HG03175 (cell line): Measurements from ENCODE around the gene ADAMTS7.
"Not testable (repeated sequence)": the region's sequence is repeated elsewhere in the genome, so short reads cannot be mapped to it uniquely, and the experiment has no call there.

ENCODE experiments used
- ATAC-seq: cut with Tn5 transposase; IDR thresholded peaks from one replicate; pipeline ENCODE4 v1.9.1; 2021; ENCODE audit warnings: mild to moderate bottlenecking, moderate library complexity; ENCODE audit not compliant: unreplicated experiment

Gene ADAMTS7

GRCh38 chr15:78767331-78767951 is 43.8 kb downstream of the ADAMTS7 start:
- no peak for ATAC-seq

- ATAC-seq = not testable (repeated sequence)
Observed at GRCh38 chr15:78766641-78767071, 44.6 kb downstream of the ADAMTS7 start.

DNA sequence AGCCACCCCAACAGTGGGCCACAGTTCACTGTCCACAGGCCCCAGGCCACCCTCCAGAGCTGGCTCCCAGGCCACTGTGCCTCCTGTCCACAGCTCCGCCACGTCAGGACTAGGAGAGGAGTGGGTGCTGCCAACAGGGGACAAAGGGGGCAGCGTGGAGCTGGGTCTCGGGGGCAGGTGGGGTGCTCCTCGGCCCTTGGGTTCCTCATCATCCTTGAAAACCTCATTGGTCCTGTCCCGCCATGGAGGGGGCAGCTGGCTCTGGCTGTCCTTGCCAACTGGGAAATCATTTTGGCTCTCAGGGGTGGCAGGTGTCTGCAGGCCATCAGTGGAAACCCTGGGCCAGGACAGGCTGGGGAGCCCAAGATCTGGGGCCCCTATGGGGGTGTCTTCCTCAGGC is 45.2 kb downstream of the ADAMTS7 start:
- no peak for ATAC-seq

GRCh38 chr15:78765154-78765860 is 46.0 kb downstream of the ADAMTS7 start:
- ATAC-seq = not testable (repeated sequence)

- ATAC-seq = not testable (repeated sequence)
Observed at GRCh38 chr15:78764340-78765153, 46.7 kb downstream of the ADAMTS7 start.

DNA sequence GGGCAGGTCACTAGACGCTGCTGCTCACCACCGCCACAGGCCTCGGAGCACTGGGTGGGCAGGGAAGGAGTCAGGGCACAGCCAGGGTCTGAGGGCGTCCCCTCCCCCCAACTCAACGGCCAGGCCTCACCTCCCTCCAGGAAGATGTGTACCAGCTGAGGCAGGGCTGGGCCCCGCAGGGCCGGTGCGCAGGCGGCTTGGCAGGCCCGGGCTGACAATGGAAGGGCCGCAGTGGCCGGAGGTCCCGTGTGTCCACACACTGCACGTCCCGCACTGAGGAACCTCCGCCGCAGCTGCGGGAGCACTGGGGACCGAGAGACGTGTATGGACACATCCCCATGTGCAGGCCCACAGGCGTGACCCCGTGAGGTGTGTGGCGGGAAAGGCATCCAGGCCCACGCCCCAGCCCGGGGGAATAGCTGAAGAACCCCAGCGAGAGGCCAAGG is 47.4 kb downstream of the ADAMTS7 start:
- no peak for ATAC-seq

DNA sequence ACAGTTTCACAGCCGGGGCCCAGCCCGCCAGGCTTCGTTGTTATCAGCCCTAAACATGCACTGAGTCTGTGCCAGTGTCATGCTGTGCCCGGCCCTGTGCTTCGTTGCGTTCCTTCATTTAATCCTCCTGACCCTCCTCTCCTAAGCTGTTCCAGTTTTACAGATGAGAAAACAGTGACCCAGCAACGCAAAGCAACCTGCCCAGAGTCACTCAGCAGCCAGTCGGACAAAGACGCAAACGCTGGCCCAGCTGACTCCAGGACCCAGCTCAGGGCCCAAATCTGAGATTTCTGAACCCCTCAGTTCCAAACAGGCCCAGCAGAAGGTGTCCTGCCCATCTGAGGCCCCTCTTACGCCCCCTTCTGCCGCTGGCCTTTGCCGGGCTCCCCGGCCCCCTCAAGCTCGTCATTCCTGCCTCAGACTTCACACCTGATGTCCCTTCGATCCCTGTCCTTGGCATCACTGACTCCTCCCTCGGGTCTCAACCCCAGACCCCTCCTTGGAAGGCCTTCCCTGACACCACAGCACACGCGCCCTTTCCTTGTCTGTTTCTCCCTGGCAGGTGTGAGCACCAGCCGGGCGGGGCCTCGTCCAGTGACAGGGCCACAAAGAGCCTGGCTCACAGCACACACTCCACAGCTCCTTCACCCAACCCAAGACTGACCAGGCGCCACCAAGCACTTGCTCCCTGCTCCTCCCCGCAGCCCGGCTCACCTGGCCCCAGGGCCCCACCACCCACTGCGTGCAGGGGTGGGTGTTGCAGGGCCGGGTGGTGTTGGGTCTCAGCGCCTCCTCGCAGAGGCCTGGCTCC is 48.1 kb downstream of the ADAMTS7 start:
- no peak for ATAC-seq

DNA sequence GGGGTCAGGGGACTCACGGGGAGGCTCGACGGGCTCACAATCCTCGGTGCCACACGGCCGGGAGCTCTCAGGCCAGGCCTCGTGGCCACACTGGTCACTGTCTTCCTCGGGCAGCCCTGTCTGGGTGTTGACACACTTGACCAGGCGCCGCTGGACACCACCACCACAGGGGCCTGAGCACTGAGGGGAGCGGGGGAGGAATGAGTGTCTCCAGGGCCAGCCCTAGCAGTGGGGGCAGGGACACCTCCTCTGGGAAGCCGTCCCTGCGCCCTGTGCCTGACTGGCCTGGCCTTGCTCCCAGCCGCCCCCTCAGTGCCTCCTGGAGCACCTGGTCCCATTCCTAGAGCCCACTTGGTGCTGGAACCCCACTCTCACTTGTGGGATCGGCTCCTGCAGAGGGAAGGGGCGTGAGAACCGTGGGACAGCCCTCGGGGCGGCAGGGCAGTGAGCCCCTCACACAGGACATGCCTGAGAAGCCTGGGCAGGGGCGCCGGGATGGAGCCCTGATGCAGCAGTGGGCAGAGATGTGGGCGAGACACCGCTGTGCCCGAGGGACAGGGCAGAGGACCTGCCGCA is 48.8 kb downstream of the ADAMTS7 start:
- ATAC-seq = not testable (repeated sequence)

DNA sequence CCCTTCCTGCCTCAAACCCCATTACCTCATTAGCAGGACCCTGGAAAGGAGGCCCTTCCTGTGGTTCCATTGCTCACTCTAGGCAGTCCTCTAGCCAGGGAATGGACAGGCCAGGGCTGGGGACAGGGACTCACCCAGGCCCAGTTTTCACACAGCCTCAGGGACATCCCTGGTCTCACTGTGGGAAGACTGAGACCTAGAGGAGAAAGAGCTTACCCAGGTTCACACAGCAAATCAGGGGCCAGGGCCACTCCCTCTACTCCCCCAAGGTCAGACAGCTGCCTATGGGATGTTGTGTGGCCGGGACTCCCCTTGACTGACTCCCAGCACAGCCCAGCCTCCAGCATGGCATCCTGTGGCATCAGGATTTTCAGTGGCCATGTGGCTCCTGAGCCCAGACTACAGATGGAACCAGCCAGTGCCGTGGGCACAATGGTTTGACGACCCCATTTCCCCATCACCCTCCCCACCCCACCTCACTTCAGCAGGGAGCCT is 49.3 kb downstream of the ADAMTS7 start:
- ATAC-seq = no peak

- ATAC-seq = peak; percentile 47
Observed at GRCh38 chr15:78761475-78761874, 49.8 kb downstream of the ADAMTS7 start.

GRCh38 chr15:78761020-78761419 is 50.2 kb downstream of the ADAMTS7 start:
- no peak for ATAC-seq

DNA sequence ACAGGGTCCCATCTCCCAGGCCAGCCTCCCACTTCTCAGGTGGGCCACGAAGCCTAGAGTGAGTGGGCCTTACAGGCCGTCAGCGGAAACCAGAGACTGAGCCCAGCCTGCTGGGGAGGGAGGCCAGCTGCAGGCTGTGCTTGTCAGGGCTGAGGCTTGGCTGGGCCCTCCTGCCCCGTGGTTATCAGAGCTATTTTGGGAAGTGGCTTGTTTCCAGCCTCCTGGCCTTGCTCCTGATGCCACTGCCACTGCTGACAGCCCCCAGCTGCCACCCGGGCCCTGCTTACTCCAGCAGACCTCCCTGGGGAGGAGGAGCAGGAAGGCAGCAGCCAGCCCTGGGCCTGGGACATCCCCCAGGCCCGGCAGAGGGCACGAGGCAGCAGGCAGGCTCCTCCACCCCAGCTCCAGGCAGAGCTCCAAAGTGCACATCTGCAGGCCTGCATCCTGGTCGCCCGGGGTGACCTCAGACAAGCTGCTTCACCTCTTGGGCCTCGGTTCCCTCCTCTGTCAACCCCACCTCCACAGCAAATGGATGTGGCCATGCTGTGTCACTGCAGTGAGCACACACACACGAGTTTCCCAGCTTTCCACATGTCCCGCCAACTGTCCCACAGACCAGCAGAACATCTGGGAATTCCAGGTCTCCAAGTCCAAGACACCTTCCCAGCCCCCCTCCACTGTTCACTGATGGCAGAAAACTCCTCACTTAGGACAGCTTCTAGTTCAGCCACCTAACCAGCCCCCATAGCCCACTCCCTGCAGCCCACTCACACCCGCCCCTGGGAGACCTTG is 51.0 kb downstream of the ADAMTS7 start:
- ATAC-seq = not testable (repeated sequence)

DNA sequence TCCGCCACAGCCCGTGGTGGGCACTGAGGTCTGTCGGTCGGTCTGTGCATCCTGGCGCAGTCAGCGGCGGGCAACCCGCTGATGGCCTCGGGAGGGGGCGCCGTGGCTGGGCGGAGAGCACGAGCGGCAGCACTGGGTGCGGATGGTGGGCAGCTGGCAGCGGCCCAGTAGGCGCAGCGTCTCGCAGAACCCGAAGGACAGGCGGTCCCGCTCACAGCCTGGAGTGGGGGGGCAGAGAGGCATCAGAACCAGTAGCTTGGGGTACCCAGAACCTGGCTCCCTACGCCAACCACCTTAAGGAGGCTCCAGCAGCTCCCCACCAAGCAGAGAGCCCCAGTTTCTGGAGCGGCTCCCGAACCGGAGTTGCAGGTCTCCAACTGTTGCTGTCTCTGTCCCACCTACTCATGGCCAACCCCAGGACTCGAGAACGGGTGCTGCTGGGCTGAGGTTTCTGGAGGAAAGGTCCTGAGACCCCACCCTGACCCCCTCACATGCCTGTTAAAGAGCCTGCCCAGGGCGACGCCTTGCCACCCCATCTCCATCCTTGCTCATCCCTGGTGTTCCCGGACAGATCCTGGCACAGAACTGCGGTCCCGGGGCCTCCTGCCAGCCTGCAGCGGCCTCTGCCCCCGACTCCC is 51.8 kb downstream of the ADAMTS7 start:
- ATAC-seq = not testable (repeated sequence)

- not testable (repeated sequence) for ATAC-seq
Observed at GRCh38 chr15:78758486-78759200, 52.6 kb downstream of the ADAMTS7 start.

- ATAC-seq = not testable (repeated sequence)
Observed at GRCh38 chr15:78758084-78758483, 53.2 kb downstream of the ADAMTS7 start.

- ATAC-seq = no peak
Observed at GRCh38 chr15:78757636-78757905, 53.7 kb downstream of the ADAMTS7 start.

DNA sequence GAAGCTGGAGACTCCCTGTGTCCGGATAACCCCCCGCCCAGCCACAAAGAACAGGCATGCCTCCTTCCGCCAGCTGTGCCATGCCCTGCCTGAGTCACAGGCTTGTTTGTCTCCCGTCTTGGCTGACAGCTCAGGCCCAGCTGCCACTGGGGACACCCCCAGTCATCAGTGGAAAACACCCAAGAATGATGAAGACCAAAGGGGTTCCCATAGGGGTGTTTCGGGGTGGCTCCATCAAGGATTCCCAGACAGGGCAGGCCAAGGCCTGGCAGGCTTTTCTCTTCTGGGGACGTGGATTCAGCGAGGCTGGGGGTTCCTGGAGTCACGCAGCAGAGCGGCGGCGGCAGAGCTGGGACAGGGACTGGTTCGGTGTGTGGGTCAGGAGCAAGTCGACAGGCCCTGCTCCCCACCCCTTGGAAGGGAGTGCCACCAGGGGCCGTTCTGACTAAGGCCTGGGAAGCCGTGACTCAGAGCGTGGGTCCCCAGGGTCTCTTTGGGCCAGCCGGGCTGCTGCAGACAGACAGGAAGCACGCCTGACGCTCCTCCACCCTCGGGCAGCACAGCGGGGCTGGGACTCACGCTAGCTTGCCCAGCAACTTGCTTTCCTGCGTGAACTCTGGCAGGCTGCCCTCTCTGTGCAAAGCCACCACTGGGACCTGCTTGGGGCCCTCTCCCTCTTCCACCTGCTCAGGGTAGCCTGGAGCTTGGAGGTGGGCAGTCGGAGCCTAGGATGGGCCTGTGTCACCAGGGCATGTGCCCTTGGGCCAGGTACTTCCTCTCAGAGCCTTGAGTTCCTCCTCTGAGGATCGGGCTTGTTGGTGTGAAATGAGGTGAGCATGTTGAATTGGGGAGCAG is 54.3 kb downstream of the ADAMTS7 start:
- peak; percentile 60 for ATAC-seq
